SW 1271 (cell line): ENCODE data around the gene KCNQ1.

ENCODE experiments used
- DNase-seq, 2 experiments: peaks; one replicate each; lab custom pipeline; 2025; lab: John Stamatoyannopoulos, UW

KCNQ1 gene

GRCh38 chr11:2882396-2883110, 437.7 kb downstream of the KCNQ1 start:
- DNase-seq, result no peak

DNA sequence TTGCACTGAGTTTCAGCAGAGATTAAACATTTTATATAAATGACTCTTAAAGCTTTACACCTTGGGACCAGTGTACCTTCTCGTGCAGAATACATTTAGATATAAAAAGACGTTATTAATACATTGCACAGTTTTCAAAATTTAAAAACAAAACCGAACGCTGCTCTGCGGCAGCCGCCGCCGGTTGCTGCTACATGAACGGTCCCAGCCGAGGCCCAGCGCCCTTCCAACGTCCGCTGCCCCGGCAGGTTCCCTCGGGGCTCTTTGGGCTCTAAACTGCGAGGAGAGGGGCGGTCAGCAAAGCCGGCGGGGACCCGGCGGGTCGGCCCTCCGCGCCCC, 438.8 kb downstream of the KCNQ1 start:
- DNase-seq, result no peak

DNA sequence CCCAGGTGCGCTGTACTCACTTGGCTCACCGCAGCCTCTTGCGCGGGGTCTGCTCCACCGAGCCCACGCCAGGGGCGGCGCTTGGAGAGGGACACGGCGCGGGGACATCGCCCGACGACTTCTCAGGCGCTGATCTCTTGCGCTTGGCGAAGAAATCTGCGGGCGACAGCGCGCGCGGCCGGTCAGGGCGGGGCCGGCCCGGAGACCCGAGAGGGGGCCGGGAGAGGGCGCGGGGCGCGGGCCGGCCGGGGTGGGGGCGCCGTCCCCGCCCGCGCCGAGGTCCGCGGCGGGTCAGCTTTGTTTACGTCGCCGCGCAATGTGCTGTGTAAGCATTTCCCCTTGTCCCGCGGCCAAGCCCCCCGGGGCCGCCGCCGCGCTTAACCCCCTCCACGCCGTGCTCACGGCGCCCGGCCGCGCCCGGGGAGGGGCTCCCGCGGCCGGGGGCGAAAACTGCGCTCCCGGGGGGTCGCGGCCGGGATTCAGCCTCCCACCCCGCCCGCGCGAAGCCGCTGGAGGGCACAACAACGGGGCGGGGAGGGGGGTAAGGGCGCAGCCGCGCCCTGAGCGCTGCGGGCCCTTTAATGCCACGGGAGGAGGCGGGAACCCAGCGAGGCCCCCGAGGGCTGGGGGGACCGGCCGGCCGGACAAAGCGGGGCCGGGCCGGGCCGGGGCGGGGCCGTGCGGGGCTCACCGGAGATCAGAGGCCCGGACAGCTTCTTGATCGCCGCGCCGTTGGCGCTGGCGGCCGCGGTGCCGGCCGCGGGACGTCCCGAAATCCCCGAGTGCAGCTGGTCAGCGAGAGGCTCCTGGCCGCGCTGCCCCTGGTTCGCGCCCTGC, 439.4 kb downstream of the KCNQ1 start:
- peak in 1 of 2 experiments; percentile 17 for DNase-seq

DNA sequence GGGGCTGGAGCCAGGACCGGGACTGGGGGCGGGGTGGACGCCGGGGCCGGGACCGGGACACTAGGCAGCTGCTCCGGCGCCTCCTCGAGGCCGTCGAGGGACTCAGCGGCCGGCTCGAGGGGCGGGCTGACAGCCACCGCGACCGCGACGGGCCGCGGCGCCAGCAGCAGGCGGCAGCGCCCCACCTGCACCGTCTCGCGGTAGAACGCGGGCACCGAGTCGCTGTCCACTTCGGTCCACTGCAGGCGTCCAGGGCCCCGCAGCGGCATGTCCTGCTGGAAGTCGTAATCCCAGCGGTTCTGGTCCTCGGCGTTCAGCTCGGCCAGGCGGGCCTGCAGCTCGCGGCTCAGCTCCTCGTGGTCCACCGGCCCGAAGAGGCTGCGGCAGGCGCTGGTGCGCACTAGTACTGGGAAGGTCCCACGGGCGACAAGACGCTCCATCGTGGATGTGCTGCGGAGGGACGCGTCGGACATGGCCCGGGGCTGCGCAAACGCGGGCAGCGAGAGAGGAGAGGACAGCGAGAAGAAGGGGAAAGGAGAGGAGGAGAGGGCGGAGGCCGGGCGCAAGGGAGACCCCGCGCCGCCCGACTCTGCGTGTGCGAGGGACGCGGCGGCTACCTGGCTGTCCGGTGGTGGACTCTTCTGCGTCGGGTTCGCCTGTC, 440.3 kb downstream of the KCNQ1 start:
- DNase-seq, result peak; percentile 47 to 50

DNA sequence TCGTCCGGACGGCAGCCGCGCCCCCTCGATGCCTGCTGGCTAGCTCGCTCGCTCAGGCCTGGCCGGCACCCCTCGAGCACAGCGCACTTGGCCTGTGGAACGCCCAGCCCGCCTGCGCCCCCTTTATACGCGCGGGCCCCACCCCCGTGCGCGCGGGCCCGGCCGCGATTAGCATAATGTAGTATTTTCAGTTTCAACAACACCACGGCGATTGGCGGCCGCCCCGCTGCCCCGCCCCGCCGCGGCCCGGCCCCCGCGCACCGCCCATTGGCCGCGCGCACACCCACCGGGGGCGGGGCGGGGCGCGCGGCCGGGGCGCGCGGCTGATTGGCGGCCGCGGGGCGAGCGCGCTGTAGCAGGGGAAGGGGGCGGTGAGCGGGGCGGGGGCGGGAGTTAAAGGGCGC, 440.9 kb downstream of the KCNQ1 start, which contains the start of gene CDKN1C:
CDKN1C (minus strand) TSS at position 98 of the 404 bp plus-strand sequence. CDS start 319 bp downstream, outside the sequence.
- peak in 1 of 2 experiments; percentile 67 for DNase-seq

DNA sequence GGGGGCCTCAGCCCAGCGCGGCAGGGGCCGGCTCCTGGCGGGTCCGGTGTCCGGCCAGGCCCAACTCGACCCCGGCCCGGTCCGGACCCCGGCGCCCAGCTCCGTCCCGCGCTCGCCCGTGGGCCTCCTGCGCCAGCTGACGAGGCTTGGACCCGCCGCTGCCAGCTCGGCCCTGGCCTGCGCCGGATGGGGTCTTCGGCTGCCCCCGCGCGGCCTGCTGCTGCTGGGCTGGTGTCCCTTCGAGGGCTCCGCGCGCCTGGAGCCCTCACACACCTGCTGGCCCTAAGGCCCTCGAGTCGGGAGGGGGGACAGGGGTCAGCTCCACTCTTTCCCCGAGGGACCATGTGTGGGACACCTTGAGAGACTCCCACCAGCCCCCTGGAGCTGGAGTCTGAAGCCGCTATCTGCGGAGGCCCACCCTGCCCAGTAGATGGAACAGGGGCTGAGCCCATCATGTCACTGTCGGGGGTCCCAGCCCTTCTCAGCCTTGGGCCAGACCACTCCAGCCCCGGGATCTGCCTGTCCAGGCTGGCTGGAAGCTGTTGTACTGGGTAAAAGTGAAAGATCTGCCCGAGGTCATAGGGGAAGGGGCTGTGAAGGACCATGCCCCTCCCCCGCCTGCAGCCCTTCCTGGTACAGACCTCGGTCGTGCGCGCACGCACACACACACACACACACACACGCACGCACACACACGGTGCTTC, 441.5 kb downstream of the KCNQ1 start:
- DNase-seq, result no peak

- DNase-seq, result no peak
Observed at GRCh38 chr11:2886936-2887335, 442.1 kb downstream of the KCNQ1 start.

GRCh38 chr11:2887515-2888195, 442.8 kb downstream of the KCNQ1 start:
- no peak for DNase-seq

GRCh38 chr11:2888266-2888968, 443.6 kb downstream of the KCNQ1 start:
- peak; percentile 47 to 77 for DNase-seq

DNA sequence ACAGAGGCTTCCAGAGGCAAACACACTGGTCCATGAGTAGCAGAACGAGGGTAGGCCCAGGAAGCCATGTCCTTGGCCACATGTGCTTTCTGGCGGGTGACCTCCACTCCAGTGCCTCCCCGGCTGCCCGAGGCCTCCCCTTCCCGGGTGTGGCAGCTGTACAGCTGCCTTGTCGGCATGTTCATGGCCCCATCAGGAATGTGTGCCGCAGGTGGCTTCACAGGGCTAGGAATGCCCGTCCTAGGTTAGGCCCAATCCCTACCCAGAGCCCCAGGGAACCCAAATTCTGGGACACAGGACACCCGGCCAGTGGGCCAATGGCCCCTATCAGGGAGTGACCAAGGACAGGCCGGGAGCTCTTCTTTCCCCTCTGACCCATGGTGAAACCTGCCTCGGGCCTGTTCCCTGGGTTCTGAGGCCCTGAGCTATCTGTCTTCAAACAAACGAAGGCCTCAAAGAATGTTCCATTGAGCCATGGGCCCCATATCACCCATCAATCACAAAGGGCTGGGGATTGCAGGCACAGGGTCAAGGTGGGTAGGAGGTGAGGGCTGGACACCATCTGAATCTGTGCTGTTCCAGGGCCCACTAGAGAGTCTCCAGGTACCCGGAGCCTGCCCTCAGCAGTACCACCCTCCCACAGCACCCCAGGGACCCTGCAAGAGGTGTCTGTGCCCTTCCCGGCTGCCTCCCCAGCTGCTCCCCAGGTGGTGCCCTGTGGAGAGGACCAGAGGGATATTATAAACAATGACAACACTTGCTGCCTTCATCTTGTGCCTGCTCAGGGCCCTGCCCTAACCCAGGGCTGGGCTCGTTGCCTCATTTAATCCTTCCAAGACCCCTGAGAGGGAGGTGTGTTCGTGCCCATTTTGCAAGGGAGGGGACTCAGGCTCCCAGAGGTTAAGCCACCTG, 444.8 kb downstream of the KCNQ1 start:
- no peak for DNase-seq

- DNase-seq, result no peak
Observed at GRCh38 chr11:2890466-2891294, 445.9 kb downstream of the KCNQ1 start.

DNA sequence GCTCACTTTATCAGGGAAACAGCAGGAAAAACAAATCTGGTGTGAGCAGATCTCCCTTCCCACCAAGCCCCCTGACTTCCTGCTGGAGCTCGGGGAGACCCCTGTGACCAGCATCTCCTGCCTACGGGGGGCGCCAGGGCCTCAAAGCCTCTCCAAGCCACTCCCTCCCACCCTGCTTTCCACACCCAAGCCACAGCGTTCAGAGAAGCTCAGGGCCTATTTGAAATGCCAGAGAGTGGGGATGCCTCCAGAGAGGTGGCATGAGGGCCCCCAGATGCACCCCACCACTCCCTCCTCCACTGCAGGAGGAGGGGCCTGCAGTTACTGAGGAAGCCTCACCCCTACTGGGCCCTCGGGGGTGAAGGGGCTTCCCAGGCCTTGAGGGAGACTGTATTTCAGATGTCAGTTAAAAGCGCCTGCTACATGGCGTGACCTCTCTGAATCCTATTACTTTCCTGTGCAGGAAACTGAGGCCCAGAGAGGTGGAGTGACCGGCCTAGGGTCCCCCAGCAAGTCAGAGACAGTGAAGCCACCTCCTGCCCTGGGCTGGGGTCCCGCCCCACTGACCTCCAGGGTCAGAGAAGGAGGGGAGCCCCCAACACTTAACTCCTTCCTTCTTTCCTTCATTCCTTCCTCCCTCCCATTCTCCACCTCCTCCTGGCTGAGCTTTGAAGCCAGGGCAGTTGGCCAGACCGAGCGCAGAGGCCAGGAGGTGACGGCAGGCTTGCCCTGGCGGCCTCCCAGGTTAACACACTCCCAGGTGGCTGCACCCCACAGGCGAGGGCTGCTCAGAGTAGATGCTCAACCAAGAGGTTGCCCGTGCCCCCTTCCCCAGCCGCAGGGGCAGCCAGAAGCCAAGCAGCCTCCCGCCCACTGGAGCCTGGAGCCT, 446.8 kb downstream of the KCNQ1 start:
- no peak for DNase-seq

DNA sequence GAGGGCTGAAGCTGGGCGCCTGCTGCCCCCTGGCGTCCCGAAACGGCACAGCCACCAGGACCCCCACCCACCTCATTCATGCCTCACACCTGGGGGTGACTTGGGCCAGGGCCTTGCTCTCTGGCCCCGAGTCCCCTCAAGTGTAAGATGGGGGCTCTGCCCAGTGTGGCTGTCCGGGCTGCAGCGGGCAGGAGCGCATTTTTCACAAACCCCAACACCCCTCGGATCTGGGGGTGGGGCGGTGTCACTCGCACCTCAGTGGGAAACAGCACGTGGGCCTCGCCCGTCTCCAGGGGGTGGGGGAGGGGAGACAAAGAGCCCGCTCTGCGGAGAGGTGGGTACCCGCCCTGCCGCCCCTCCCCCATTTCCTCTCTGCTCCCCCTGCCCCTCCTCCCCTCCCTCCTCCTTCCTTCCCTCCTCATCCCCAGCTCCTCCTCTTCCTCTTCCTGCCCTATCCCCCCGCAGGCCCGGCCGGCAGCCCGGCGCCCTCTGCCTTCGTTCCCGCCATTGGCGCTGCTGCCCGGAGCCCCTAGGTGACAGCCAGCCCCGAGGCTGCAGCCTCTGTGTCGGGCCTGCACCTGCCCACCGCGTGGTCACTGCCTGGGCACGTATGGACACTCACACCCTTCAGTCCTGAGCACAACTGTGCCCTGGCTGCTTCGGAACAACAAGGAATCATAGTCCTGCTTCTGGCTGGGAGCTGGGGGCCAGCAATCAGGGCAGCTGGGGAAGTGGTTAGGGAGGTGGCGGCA, 447.6 kb downstream of the KCNQ1 start:
- peak in 1 of 2 experiments; percentile 54 for DNase-seq

GRCh38 chr11:2892967-2893528, 448.2 kb downstream of the KCNQ1 start:
- DNase-seq, result no peak

DNA sequence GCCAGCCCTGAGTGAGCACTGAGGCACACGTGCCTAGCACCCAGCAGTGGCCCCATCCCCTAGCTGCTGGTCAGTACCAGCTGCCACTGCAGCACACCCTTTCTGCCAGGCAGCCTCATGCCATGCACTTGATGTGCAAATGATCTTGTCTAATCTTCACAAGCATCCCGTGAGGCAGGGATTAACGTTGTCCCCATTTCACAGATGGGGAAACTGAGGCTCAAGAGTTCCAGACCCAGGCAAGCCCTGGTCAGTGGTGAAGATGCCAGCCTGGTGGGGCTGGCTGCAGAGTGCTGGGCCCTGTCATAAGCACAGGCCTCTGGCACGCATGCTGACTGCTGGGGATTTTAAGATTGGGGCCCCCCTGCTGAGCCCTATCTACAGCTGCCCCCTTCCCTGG, 449.1 kb downstream of the KCNQ1 start:
- no peak for DNase-seq

- DNase-seq, result no peak
Observed at GRCh38 chr11:2896047-2896446, 451.2 kb downstream of the KCNQ1 start.

DNA sequence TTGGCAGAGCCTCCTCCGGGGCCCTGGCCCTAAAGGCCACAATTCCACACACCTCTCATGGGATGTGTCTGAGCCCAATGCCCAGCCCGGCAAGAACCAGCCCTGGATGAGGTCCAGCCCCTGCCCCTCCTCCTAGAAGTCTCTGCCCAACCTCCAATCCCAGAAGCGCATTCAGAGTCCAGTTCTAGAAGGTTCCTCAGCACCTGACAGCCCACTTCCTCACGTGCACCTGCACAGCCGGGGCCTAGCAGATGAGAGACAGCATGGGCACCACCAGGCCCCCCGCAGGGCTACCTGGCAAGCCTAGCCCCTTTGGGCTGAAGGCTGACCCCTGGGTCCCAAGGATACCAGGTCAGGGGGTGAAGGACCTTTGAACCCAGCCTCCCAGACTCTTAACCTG, 452.2 kb downstream of the KCNQ1 start:
- DNase-seq, result no peak
